ENCODE results near the gene P2RX1.

DNA sequence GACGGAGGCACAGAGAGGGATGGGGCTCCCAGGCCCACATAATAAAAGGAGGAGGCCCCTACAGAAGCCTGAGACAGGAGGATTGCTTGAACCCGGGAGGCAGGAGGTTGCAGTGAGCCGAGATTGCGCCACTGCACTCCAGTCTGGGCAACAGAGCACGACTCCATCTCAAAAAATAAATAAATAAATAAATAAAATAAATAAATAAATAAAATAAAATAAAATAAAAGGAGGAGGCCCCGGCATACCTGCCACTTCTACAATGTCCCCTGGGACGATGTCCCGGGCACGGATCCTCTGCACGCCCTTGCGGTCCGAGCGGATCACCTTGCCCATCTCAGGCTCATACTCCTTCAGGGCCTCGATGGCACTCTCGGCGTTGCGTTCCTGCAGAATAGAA, 34.7 kb upstream of the P2RX1 start:
- no peak for TF ChIP-seq RAD21 (IDR thresholded peaks at IDR 0.05; ENCODE audit: low read length)
- TF ChIP-seq, protein P1, sequence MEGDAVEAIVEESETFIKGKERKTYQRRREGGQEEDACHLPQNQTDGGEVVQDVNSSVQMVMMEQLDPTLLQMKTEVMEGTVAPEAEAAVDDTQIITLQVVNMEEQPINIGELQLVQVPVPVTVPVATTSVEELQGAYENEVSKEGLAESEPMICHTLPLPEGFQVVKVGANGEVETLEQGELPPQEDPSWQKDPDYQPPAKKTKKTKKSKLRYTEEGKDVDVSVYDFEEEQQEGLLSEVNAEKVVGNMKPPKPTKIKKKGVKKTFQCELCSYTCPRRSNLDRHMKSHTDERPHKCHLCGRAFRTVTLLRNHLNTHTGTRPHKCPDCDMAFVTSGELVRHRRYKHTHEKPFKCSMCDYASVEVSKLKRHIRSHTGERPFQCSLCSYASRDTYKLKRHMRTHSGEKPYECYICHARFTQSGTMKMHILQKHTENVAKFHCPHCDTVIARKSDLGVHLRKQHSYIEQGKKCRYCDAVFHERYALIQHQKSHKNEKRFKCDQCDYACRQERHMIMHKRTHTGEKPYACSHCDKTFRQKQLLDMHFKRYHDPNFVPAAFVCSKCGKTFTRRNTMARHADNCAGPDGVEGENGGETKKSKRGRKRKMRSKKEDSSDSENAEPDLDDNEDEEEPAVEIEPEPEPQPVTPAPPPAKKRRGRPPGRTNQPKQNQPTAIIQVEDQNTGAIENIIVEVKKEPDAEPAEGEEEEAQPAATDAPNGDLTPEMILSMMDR (conservative IDR thresholded peaks at IDR 0.05; ENCODE audit: low read depth, low read length), result no peak
- no peak for TF ChIP-seq FOS (IDR thresholded peaks at IDR 0.05; ENCODE audit: low read depth, low read length)
- no peak for TF ChIP-seq SMC3 (IDR thresholded peaks at IDR 0.05; ENCODE audit: low read depth, low read length)
- no peak for TF ChIP-seq POLR2A (IDR thresholded peaks at IDR 0.05; ENCODE audit: low read depth, low read length)
- TF ChIP-seq BHLHE40 (IDR thresholded peaks at IDR 0.05; ENCODE audit: low read depth, low read length), result no peak
- TF ChIP-seq MAFK (IDR thresholded peaks at IDR 0.05; ENCODE audit: low read depth, low read length), result no peak
- TF ChIP-seq, protein P2, sequence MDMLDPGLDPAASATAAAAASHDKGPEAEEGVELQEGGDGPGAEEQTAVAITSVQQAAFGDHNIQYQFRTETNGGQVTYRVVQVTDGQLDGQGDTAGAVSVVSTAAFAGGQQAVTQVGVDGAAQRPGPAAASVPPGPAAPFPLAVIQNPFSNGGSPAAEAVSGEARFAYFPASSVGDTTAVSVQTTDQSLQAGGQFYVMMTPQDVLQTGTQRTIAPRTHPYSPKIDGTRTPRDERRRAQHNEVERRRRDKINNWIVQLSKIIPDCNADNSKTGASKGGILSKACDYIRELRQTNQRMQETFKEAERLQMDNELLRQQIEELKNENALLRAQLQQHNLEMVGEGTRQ (IDR thresholded peaks at IDR 0.05; ENCODE audit: low read depth, low read length), result no peak
- no peak for TF ChIP-seq RCOR1 (IDR thresholded peaks at IDR 0.05; ENCODE audit: insufficient replicate concordance, low read length)
